ENCODE results near the gene KCTD11.

Gene KCTD11

DNA sequence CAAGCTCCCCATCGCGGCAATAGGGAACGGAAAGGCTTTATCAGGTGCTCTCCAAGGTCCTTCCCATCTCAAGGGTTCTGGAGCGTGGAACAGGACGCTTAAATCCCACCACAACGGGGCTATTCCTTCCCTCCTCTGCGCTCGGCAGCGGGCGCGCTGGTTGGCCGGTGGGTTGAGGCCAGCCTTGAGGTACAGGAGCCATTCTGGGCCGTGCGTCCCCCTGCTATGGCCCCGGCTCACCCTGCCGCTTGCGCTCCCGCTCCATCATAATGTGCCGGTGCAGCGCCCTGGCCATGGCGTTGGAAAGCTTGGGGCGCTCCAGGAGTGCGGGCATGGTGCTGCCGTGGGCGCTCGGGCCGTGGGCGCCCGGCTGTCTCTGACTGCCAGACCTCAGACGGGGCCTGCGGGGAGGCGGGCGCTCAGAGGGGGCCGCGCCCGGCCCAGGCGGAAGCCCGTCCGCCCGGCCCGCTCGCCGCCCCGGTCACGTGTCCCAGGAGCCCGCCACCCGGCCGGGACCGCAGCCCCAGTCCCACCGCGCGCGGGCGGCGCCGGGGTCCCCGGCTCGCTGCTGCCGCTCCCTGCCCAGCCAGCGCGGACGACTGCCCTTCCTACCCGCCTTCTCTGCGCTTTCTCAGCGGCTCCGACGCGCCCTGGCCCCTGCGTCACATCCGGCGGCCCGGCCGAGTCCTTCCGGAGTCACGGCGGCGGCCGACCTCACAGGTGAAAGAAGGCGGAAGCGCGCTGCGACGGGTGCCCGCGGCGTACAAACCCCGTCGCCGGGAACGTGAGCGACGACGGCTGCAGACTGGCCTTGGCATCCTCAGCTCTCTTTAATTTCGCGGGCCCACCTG, 37.0 kb upstream of the KCTD11 start, which contains the start of gene GPS2:
TSS of gene GPS2 (minus strand) at position 642 of the 851 bp plus-strand sequence. CDS start at position 334, 308 bp downstream.
- Mint-ChIP-seq H3K4me1 (peaks cover 55 to 76% of the 10 kb centered on the region in 2 donors), H3K36me3 (peaks cover 60 to 79% of the 10 kb centered on the region in 2 donors), H3K27ac (peak within 1 kb of the TSS; percentile 99), H3K9me3 (no peaks in the 10 kb centered on the region), H3K27me3 (no peaks in the 10 kb centered on the region), H3K4me3 (peak within 1 kb of the TSS; percentile 83 to 97)
- ATAC-seq (replicated peaks) (peak; percentile 90 to 93), DNase-seq (peak; percentile 91)

DNA sequence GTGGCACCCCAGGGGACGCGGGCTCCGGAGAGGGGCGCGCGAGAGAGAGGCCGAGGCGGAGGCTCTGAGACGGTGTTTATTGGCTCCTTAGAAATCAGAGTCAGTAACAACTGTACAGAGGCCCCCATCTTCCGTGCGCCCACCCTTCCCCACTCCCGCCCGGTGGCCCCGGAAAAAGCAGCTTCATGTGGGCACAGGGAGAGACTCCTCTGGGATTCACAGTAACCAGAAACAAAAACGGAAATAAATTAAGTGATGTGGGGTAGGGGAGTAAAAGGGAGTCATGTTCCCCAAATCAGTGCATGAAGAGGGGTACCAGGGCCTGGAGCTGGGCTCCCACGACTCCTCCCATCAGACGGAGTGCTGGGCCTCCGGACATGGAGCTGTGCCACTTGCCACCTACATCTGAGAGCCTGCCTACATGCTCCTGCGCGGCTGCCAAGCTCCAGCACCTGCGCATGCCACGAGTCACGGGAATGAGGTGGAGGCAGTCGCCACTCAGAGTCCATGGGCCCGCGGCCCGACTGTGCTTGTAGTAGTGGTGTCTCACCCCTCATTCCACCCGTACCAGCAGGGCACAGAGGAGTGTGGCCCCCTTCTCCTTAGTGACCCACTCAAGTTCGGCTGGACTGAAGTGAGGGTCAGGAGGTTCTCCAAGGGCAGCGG, 36.3 kb upstream of the KCTD11 start:
- peaks cover 56 to 77% of the 10 kb centered on the region in 2 donors for H3K36me3 Mint-ChIP-seq
- H3K4me1 Mint-ChIP-seq: peaks cover 47 to 68% of the 10 kb centered on the region in 2 donors
- no peak for DNase-seq
- no peaks in the 10 kb centered on the region for H3K9me3 Mint-ChIP-seq
- ATAC-seq (replicated peaks): no peak
- H3K27ac Mint-ChIP-seq: peak overlapping the region; percentile 99
- no peaks in the 10 kb centered on the region for H3K27me3 Mint-ChIP-seq
- H3K4me3 Mint-ChIP-seq: peak overlapping the region; percentile 83 to 97

DNA sequence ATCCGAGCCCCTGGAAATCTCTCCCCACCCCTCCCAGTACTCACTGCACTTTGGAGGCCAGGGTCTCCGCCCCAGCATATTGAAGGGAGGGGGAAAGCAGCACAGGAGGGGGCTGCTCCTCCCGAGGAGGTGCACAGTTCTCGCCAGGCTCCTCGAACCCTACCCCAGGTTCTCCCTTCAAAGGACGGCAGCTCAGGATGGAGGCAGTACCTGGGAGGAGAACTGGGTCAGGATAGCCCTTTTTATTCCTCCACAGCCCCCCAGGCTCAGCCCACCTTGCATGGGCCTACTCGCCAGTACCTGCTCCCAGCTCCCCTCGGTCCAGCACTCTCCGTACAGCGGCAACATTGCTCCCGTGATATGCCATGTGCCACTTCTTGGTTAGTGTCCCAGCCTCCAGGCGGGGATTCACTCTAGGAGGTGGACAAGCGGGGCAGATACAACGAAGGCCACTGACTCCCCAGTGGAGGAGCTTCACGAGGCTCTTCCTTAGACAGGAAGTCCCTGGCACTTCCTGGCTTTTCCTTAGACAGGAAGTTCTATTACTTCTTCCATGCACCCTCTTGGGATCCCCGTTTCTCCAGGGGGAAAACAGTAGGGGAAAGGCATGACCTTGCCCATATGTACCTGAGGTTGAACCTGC, 34.7 kb upstream of the KCTD11 start:
- no peaks in the 10 kb centered on the region for H3K27me3 Mint-ChIP-seq
- ATAC-seq (replicated peaks): no peak
- H3K36me3 Mint-ChIP-seq: peaks cover 55 to 78% of the 10 kb centered on the region in 2 donors
- DNase-seq: no peak
- peaks cover 38 to 58% of the 10 kb centered on the region in 2 donors for H3K4me1 Mint-ChIP-seq
- peak overlapping the region; percentile 17 for H3K27ac Mint-ChIP-seq
- peak overlapping the region in 1 of 2 donors; percentile 65 for H3K4me3 Mint-ChIP-seq
- H3K9me3 Mint-ChIP-seq: no peaks in the 10 kb centered on the region

DNA sequence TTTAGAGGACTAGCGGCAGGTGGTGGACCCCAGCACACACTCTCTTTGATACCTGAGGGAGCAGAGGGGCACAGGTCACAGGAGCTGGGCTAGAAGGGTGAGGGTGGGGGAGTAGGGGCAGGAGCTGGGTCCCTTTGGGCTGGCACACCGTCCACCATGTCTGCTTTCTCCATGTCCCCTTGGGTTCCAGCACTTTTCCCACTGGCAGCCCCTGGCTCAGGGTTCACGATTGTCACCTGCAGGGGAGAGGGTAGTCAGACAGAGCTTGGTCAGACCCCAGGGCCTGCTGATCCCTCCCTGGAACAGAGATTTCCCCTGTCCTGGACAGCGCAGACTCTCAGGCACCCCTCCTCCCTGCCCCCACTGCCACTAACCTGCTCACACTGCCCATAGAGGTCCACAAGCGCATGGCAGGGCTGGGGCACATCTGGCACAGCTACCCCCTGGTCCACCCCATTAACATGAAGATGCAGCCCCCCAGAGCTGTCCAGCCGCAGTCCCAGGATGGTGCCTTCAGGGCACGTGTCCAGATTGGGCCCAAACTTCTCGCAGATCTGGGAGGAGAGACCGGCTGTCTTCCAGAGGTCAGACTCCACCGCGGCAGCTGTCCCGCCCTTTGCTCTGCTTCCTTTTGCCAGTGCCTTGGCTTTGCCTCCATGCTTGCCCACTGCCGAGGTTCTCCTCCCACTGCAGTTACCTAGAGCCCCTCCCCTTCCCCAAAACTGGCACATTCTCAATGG, 33.7 kb upstream of the KCTD11 start:
- peaks cover 48 to 77% of the 10 kb centered on the region in 2 donors for H3K36me3 Mint-ChIP-seq
- H3K27ac Mint-ChIP-seq: no peak overlapping the region
- H3K27me3 Mint-ChIP-seq: no peaks in the 10 kb centered on the region

DNA sequence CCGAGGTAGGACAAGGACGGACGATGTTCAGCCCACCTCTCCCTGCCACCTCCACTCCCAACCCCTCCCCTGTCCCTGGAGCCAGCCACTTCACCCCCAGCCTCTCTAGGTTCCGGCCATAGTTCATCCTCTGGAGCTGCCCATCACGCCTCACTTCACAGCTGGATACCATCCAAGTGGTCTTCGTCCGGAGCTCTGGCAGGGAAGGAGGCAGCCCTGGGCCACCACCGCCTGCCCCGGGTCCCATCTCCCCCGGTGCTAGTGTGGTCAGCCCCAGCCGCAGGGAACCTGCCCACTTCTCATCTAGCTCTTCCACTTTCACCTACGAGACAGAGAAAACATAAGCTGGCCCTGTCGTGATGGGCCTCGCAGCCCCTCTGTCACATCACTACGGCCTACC, 30.5 kb upstream of the KCTD11 start:
- no peak for ATAC-seq (replicated peaks)
- Mint-ChIP-seq H3K4me1 (peaks cover 13 to 23% of the 10 kb centered on the region in 2 donors), H3K27ac (no peak overlapping the region), H3K27me3 (no peaks in the 10 kb centered on the region), H3K9me3 (no peaks in the 10 kb centered on the region), H3K4me3 (no peak overlapping the region), H3K36me3 (peaks cover 46 to 70% of the 10 kb centered on the region in 2 donors)
- DNase-seq: no peak

More for the DNA sequence above, 33.7 kb upstream of the KCTD11 start:
- ATAC-seq (replicated peaks): no peak
- Mint-ChIP-seq H3K9me3 (no peaks in the 10 kb centered on the region), H3K4me3 (no peak overlapping the region), H3K4me1 (peaks cover 28 to 48% of the 10 kb centered on the region in 2 donors)
- no peak for DNase-seq

DNA sequence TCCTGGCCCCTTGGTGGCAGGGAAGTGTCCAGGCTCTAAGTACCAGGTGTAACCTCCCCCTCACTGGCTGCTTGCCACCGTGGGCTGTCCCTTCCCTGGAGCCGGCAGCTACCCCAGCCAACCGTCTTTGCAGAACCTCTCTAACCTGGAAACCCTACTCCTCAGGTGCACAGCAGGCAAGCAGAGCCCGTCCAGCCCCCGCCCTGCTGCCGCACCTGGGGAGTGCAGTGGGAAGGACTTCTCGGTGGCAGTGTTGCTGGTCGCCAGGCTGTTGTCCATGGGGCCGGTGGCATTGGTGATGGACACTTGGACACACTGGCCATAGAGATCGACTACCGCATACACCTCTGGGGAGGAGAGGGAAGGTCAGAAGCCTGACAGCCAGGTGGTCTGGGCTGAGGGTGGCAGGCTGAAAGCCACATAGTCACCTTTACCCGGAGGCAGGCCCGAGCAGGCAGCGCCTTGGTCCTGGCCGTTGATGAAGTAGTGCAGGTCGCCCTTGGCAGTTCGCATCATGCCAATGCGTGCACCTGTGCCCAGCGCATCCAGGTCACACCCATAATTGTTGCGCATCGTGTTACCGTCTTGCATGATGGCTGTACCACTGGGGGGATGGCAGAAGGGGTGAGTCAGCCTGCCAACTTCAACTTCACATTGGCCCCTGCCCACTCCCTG, 29.3 kb upstream of the KCTD11 start:
- no peaks in the 10 kb centered on the region for H3K27me3 Mint-ChIP-seq
- H3K27ac Mint-ChIP-seq: no peak overlapping the region

DNA sequence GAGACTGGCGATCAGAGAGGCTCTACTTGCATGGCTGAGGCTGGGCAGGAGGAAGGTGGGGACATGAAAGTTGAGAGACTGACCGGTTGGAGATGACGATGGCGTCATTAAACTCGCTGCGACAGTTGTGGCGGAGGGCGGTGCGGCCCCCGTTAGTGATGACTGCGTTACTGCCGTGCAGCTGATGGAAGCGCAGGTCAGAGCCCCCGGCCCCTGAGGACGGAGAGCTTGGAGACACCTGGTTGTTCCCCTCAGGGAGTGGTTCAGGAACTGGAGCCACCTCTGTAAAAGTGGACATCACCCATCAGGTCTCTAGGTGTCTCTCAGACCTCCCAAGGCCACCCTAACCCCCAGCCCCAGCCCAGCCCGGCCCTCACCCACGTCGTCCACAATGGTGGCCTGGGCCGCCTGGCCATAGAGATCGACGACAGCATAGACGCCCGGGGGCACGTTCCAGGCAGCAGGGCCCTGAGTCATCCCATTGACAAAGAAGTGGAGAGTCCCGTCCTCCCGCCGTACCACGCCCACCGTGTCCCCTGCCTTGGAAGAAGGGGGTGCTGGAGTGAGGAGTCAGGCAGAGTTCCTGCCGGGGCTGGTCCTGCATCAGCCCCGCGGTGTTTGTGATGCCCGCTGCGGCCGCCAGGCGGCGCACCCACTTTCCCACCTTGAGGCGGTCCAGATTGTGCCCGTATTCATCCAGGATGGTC, 28.1 kb upstream of the KCTD11 start:
- peak; percentile 34 for DNase-seq
- H3K4me1 Mint-ChIP-seq: peaks cover 22 to 35% of the 10 kb centered on the region in 2 donors
- H3K4me3 Mint-ChIP-seq: no peak overlapping the region
- peak; percentile 45 to 62 for ATAC-seq (replicated peaks)
- peaks cover 39 to 74% of the 10 kb centered on the region in 2 donors for H3K36me3 Mint-ChIP-seq
- H3K9me3 Mint-ChIP-seq: no peaks in the 10 kb centered on the region
- peak overlapping the region; percentile 20 for H3K27ac Mint-ChIP-seq
- no peaks in the 10 kb centered on the region for H3K27me3 Mint-ChIP-seq

More for the DNA sequence above, 29.3 kb upstream of the KCTD11 start:
- no peak for DNase-seq
- Mint-ChIP-seq H3K9me3 (no peaks in the 10 kb centered on the region), H3K36me3 (peaks cover 47 to 75% of the 10 kb centered on the region in 2 donors), H3K4me1 (peaks cover 19 to 26% of the 10 kb centered on the region in 2 donors), H3K4me3 (no peak overlapping the region)
- no peak for ATAC-seq (replicated peaks)

DNA sequence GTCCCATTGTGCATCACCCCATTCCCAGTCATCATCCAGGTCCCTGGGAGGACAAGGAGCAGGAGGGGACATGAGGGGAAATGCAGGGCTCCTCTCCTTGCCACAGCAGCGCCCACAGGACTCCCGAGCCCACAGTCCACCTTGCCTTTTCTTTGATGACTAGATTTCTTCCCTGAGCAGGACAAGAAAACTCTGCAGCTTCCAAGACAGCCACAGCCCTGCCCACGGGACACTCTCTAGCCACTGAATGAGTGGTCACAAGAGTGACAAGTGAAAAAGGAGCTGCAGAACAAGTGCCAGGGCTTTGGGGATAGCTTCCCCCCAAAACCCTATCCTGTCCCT, 27.6 kb upstream of the KCTD11 start:
- no peak overlapping the region for H3K27ac Mint-ChIP-seq
- no peak for ATAC-seq (replicated peaks)
- H3K9me3 Mint-ChIP-seq: no peaks in the 10 kb centered on the region
- no peaks in the 10 kb centered on the region for H3K27me3 Mint-ChIP-seq
- peaks cover 22 to 36% of the 10 kb centered on the region in 2 donors for H3K4me1 Mint-ChIP-seq
- H3K4me3 Mint-ChIP-seq: no peak overlapping the region
- H3K36me3 Mint-ChIP-seq: peaks cover 40 to 73% of the 10 kb centered on the region in 2 donors
- no peak for DNase-seq

DNA sequence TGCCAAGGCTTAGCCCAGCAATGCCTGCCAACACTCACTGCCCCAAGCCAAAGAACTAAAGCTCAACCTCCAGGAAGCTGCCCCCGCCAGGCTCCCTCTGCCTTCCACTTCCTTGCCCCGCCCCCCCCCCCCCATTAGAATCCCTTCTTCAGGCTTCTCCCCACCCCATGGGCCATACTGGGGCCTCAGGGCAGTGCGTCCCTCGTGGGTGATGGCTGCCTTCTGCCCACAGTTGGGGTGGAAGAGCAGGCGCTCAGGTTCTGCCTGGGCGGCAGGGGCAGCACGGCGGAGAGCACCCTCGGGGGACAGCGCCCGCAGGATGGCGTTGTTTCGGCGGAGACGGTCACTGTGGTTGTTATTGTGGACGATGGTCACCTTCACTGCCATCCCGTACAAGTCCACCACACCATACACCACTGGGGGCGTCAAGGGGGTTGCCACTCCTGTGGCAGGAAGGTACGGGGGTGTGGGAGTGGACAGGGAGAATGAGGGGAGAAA, 26.9 kb upstream of the KCTD11 start:
- Mint-ChIP-seq H3K4me3 (no peak overlapping the region), H3K36me3 (peaks cover 40 to 73% of the 10 kb centered on the region in 2 donors), H3K27me3 (no peaks in the 10 kb centered on the region), H3K27ac (no peak overlapping the region), H3K4me1 (peaks cover 28 to 40% of the 10 kb centered on the region in 2 donors), H3K9me3 (no peaks in the 10 kb centered on the region)
- DNase-seq (no peak), ATAC-seq (replicated peaks) (no peak)

DNA sequence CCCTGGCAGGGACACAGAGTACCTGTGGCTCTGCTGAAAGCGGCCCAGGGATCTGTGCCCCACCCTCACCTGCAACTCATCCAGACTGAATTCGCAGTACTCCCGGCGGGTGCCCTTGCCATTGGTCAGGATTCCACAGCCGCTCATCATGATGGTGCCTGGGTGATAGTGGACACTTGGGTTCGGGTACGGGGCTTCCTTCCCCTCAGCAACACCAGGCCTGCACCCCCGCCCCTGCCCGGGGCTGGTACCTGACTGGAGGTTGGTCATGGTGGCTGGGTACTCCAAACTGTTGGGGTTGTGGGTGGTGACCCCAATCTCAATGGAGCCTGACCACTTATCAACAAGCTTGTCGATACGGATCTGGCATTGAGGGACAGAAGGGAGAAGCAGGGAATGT, 25.8 kb upstream of the KCTD11 start:
- Mint-ChIP-seq H3K27me3 (no peaks in the 10 kb centered on the region), H3K36me3 (peaks cover 32 to 63% of the 10 kb centered on the region in 2 donors), H3K4me1 (peaks cover 32 to 51% of the 10 kb centered on the region in 2 donors), H3K27ac (no peak overlapping the region), H3K4me3 (peak overlapping the region in 1 of 2 donors; percentile 36), H3K9me3 (no peaks in the 10 kb centered on the region)
- DNase-seq (no peak), ATAC-seq (replicated peaks) (no peak)

DNA sequence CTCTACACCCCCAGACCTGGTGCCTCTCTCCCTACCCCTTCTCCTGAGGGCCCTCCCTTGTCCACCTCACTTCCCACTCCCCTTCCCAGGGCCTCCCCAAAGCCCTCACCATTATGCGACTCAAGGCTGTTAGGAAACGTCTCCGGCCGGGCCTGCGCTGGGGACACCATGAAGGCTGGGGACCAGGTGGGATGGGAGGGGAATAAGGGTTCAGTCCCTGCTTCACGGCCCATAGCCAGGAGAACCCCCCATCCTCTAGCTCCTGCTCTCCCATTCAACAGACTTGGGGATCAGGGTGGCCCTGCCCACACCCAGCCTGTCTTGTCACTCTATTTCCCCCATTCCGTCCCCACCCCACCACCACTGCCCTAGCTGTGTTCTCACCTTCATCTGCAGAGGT, 24.9 kb upstream of the KCTD11 start:
- DNase-seq: no peak
- peaks cover 25 to 54% of the 10 kb centered on the region in 2 donors for H3K36me3 Mint-ChIP-seq
- no peaks in the 10 kb centered on the region for H3K27me3 Mint-ChIP-seq

DNA sequence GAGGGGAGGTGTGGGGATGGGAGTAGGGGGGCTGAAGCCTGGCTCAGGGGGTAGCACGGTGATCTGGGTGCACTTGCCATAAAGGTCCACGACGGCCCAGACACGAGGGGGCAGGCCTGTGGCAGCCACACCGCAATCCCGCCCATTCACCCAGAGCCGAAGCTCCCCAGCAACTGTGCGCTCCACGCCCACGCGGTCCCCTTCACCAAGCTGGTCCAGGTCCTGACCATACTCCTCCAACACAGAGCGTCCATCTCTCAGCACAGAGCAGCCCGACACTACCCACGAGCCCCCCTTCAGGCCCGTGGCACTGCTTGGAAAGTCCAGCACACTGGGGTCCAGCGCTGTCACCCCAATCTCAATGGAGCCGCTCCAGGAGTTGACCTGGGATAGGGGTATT, 24.5 kb upstream of the KCTD11 start:
- Mint-ChIP-seq H3K9me3 (no peaks in the 10 kb centered on the region), H3K36me3 (peaks cover 23 to 50% of the 10 kb centered on the region in 2 donors), H3K27me3 (no peaks in the 10 kb centered on the region), H3K4me3 (peak overlapping the region in 1 of 2 donors; percentile 97), H3K4me1 (peaks cover 35 to 59% of the 10 kb centered on the region in 2 donors), H3K27ac (peak overlapping the region; percentile 42)
- DNase-seq (no peak), ATAC-seq (replicated peaks) (no peak)

More for the DNA sequence above, 24.9 kb upstream of the KCTD11 start:
- ATAC-seq (replicated peaks): no peak
- Mint-ChIP-seq H3K9me3 (no peaks in the 10 kb centered on the region), H3K4me3 (peak overlapping the region in 1 of 2 donors; percentile 97), H3K27ac (peak overlapping the region; percentile 20), H3K4me1 (peaks cover 32 to 54% of the 10 kb centered on the region in 2 donors)

DNA sequence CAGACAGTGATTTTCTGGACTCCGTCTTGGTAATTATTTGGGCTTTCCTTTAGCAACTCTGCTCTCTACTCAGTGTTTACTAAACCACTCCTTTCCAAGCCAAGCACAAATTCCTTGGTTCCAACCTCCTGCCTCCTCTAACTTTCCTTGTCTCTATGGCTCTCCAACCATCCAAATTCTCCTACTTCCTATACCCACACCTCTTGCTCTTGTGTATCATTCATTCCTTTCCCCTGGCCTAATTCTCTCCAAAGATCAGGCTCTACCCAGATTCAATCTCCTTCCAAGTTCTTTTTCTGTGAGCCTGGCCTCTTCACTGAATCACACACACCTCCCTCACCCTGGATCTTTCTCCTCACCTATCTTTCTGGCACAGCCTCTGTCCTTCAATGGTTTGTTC, 24.0 kb upstream of the KCTD11 start:
- H3K36me3 Mint-ChIP-seq: peaks cover 22 to 46% of the 10 kb centered on the region in 2 donors
- H3K4me3 Mint-ChIP-seq: peak overlapping the region; percentile 95 to 97
- peak overlapping the region; percentile 95 for H3K27ac Mint-ChIP-seq
- H3K27me3 Mint-ChIP-seq: no peaks in the 10 kb centered on the region
- no peaks in the 10 kb centered on the region for H3K9me3 Mint-ChIP-seq
- peaks cover 39 to 64% of the 10 kb centered on the region in 2 donors for H3K4me1 Mint-ChIP-seq
- ATAC-seq (replicated peaks) (no peak), DNase-seq (no peak)
